ENCODE data around the gene ROBO3.

GRCh38 chr11:124829986-124830385 lies 35.2 kb upstream of the ROBO3 start:
- TF ChIP-seq, protein P1, sequence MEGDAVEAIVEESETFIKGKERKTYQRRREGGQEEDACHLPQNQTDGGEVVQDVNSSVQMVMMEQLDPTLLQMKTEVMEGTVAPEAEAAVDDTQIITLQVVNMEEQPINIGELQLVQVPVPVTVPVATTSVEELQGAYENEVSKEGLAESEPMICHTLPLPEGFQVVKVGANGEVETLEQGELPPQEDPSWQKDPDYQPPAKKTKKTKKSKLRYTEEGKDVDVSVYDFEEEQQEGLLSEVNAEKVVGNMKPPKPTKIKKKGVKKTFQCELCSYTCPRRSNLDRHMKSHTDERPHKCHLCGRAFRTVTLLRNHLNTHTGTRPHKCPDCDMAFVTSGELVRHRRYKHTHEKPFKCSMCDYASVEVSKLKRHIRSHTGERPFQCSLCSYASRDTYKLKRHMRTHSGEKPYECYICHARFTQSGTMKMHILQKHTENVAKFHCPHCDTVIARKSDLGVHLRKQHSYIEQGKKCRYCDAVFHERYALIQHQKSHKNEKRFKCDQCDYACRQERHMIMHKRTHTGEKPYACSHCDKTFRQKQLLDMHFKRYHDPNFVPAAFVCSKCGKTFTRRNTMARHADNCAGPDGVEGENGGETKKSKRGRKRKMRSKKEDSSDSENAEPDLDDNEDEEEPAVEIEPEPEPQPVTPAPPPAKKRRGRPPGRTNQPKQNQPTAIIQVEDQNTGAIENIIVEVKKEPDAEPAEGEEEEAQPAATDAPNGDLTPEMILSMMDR (IDR thresholded peaks at IDR 0.05) = no peak
- no peak for TF ChIP-seq POLR2A (IDR thresholded peaks at IDR 0.05)

Measured in uterus (tissue), 2 donors.